Retinal pigment epithelial cell (primary cell): ENCODE results near the gene ODR4.

Experiments used
- DNase-seq: peaks from one replicate; pipeline ENCODE4 v3.0.0-alpha.2; 2010; ENCODE audit warnings: low read depth
- H3K4me3 ChIP-seq: 2 replicates; pipeline ENCODE4 v1.5.1; 2011; ENCODE audit warnings: mild to moderate bottlenecking, low read length, control low read depth, moderate library complexity
- TF ChIP-seq, protein P1 (sequence below): conservative IDR thresholded peaks from 2 replicates; pipeline ENCODE4 v1.5.1; 2011; ENCODE audit warnings: low read depth, low read length, control low read depth, inconsistent platforms

The ODR4 gene

DNA sequence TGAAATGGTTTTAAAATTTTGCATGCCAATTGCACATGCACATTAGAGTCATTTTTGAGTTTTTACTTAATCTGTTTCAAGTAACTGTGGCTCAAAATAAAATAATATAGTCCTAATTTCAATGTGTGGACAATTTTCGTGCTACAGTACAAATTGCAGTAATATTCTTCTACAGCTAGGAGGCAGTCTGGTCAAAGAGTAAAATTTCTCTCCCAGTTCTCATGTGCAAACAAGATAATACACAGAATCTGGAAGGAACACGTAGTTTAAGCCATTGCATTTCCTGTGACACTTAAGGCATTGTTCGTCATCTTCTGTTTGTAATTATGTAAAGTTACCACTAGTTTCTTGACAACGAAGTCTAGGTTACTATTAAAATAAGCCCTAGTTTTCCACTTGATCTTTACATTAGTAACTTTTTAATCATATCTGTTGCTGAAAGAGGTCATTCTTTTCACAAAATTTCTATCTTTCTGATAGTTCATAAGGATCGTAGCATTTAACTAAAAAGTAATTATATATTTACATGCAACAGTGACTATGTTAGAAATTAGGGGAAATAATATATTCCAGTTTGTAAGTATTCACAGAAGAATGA is 28.9 kb downstream of the ODR4 start:
- no peak for DNase-seq
- TF ChIP-seq, protein P1, sequence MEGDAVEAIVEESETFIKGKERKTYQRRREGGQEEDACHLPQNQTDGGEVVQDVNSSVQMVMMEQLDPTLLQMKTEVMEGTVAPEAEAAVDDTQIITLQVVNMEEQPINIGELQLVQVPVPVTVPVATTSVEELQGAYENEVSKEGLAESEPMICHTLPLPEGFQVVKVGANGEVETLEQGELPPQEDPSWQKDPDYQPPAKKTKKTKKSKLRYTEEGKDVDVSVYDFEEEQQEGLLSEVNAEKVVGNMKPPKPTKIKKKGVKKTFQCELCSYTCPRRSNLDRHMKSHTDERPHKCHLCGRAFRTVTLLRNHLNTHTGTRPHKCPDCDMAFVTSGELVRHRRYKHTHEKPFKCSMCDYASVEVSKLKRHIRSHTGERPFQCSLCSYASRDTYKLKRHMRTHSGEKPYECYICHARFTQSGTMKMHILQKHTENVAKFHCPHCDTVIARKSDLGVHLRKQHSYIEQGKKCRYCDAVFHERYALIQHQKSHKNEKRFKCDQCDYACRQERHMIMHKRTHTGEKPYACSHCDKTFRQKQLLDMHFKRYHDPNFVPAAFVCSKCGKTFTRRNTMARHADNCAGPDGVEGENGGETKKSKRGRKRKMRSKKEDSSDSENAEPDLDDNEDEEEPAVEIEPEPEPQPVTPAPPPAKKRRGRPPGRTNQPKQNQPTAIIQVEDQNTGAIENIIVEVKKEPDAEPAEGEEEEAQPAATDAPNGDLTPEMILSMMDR, result peak; percentile 74
- no peak overlapping the region for H3K4me3 ChIP-seq

DNA sequence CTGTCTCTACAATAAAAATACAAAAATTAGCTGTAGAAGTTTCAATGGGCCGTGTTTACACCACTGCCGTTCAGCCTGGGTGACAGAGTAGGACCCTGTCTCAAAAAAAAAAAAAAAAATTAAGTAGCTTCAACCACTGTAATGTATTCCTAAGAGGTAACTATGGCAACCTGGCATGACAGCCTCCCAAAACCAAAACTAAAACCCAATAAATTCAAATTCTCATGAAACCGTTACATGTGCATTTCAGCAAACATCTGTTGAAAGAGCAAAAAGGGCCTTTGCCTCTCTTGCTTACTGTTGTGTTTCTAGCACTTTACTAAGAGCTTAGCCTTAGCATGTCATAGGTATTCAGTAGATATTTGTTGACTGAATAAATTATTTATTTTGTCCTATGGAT is 33.5 kb downstream of the ODR4 start:
- TF ChIP-seq, protein P1, result no peak
- no peak for DNase-seq
- H3K4me3 ChIP-seq, result no peak overlapping the region

DNA sequence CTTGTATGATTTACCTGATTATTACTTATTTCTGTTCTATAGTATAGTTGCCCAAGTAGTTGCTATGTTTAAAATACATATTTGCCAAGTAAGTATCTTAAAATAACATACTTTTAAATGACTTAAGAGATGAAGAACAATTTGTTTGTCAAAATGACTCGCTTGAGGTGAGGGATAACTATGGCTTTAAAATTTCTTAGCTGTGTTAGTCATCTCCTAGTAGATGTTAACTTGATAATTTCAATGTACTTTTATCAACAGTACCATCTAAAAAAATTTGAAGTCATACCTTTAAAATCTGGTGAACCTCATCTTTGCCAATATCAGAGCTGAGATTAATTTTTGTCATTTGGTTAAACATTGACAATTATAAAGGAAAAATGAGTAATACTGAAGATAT is 37.7 kb downstream of the ODR4 start:
- TF ChIP-seq, protein P1, result no peak
- H3K4me3 ChIP-seq, result no peak overlapping the region
- no peak for DNase-seq

DNA sequence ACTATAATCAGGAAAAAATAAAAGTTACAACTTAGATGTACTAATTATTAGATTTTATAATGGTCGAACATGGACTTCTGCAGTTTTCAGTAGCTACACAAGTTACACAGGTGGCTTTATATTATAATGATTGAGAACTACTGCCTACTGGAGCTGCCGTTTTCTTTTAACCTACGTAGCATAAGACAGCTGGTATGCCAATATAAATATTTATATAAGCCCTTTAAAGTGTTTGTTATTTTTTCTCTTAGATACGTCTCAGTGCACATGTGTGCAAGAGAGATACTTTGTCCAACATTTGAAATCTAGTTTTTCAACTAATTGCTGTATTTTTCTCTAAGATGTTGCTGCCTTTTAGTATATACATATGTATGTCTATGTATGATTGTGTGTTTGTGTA is 42.9 kb downstream of the ODR4 start:
- DNase-seq, result no peak
- H3K4me3 ChIP-seq, result no peak overlapping the region

DNA sequence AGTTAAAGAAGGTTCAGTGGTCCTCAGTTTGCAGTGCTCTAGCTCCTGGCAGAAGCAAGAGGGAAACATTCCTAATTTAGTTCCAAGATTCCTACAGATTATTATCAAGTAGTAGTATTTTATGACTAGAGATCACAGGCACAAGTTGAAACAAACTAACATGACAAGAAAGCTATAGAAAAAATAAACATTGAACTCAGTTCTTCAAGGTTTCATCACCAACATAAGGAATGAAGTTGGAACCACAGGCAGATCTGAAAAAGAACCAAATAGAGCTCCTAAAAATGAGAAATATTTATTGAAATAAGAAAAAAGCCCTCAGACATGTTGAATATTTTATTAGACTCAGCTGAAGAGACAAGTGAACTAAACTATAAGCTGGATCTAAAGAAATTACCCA is 44.7 kb downstream of the ODR4 start:
- TF ChIP-seq, protein P1, result no peak
- DNase-seq, result no peak
- H3K4me3 ChIP-seq, result no peak overlapping the region

More for the DNA sequence above, 42.9 kb downstream of the ODR4 start:
- TF ChIP-seq, protein P1, result no peak

DNA sequence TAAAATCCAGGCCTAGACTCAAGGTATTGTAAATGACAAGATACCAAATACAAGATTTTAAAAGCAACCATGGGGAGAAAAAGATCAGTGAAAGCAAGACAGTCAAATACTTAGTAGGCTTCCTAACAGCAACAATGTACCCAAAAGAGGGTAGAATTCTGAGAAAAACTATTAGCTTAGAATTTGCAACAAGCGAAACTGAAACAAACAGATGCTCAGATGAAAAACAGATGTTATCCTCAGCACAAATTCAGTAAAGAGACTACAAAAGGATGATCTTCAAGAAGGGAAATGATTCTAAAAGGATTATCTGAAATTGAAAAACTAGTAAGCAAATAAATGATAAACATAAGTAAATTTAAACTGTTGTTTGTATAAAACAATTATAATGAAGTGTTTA is 45.3 kb downstream of the ODR4 start:
- TF ChIP-seq, protein P1, result no peak
- no peak for DNase-seq
- H3K4me3 ChIP-seq, result no peak overlapping the region

DNA sequence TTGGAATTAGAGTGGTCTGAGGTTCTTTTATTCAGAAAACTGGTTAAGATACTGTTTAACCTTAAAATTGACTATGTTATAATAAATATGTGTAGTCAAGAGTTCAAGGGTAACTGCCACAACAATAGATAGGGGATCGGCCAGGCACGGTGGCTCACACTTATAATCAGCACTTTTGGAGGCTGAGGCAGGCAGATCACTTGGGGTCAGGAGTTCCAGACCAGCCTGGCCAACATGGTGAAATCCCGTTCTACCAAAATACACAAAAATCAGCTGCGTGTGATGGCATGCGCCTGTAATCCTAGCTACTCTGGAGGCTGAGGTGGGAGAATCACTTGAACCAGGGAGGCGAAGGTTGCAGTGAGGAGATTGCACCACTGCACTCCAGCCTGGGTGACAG is 45.8 kb downstream of the ODR4 start:
- TF ChIP-seq, protein P1, result no peak
- DNase-seq, result no peak
- no peak overlapping the region for H3K4me3 ChIP-seq
